Renal cortex interstitium (tissue), 11 donors: ENCODE data around the gene TMEM255B. TPM values are rescaled to one million over a fixed set of nuclear protein-coding genes. Genes with fewer than 3 reads are reported as not detected.
A peak's percentile ranks its signal among the peaks of the same experiment; 100 is the strongest.

Source experiments
- DNase-seq, 11 donors: peaks; one replicate each; pipeline ENCODE4 v3.0.0-alpha.2; 2013; ENCODE audit warnings: low read depth in 9 of 11, low spot score in 4 of 11; ENCODE audit errors: extremely low read depth in 1 of 11
- polyA plus RNA-seq, 3 donors: library from polyadenylated mRNA; unstranded; fragments of 120-200 nt; gene quantifications; one replicate each; pipeline ENCODE4 v1.2.1, GENCODE V29; 2013; ENCODE audit not compliant: insufficient read length in 3 of 3

Gene TMEM255B
- polyA plus RNA-seq, 3 donors, result 4.9 to 10.7 (median 7.0) TPM

DNA sequence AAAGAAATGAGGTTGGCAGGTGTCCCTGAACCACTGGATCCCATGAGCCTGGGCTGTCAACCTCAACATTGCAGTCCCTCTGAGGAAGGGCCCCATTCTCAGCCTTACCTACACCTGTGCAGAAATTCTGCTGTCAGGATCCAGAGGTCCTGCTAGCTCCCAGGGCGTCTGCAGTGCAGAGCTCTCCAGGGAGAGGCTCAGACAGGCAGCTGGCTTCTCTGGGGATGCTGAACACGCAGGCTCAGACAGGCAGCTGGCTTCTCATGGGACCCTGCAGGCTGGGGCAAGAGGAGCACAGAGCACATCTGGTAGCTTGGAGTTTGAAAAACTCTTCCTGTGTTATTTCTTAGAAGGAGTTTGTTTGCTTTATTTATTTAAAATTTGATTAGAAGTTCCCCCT, 50.9 kb downstream of the TMEM255B start:
- no peak for DNase-seq

DNA sequence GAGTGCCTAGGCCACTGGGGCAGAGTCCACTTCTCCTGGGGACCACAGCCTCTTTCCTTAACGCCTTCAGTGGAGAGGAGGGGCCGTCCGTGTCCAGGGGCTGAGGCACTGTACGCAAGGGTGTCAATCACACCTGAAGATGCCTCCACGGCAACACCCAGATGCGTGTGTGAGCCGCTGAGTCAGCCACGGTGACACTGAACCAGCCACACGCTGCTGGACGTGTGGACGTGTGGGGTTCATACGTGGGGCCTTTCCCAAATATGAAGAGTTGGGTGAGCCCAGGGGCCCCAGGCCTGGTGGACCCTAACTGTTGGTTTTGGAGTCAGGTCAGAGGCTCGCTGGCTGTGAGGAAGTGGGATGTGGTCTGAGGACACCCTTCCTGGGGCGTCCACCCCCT, 51.6 kb downstream of the TMEM255B start:
- DNase-seq, result no peak

DNA sequence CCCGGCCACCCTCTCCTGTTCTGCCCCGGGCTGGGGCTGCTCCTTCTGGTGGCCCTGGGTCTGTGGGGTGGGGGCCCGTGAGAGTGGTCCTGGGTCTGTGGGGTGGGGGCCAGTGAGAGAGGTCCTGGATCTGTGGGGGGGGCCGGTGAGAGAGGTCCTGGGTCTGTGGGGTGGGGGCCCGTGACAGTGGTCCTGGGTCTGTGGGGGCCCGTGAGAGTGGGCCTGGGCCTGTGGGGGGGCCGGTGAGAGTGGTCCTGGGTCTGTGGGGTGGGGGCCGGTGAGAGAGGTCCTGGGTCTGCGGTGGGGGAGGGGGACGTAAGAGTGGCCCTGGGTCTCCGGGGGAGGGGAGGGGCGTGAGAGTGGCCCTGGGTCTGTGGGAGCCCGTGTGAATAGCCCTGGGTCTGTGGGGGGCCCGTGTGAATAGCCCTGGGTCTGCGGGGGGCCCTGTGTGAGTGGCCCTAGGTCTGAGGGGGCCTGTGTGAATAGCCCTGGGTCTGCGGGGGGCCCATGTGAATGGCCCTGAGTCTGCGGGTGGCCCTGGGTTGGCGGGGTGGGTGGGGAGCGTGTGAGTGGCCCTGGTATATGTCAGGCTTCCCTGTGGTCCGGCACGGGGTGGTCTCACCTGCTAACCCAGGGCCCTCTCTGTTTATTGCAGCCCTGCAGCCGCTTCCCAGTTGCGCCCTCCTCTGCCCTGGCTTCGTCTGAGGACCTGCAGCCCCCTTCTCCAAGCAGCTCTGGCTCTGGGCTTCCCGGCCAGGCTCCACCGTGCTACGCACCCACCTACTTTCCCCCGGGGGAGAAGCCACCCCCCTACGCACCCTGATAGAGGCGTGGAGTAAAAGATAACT, 52.3 kb downstream of the TMEM255B start:
- DNase-seq, result no peak

DNA sequence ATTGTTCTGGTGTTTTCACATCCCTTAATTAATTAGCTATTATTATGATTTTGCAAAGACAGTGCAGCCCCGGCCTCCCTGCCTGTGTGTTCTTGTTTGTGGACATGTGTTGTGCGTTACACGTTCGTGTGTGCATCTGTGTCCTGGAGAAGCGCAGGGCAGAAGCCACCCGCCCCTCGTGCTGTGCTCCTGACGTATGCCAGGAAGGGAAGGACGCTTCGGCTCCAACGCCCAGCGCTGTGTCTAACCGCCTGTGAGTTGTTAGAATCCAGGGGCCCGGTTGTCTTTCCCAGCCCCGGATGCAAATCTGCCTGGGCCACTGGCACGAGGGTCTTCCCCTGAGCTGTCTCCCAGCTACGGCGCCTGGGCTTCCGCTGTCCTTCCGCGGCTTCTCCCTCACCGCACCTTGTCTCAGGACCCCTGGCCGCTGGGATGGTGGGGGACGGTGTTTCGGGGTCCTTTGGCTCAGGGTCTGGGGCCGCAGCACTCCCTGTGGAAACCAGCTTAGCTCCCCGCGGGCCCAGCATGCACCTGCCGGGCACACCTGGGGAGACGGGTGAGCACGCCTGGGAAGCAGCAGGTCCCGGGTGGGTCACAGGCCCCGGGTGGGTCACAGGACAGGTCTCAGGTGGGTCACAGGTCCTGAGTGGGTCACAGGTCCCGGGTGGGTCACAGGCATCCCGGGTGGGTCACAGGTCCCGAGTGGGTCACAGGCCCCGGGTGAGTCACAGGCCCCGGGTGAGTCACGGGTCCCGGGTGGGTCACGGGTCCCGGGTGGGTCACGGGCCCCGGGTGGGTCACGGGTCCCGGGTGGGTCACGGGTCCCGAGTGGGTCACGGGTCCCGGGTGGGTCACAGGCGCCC, 53.4 kb downstream of the TMEM255B start:
- no peak for DNase-seq

DNA sequence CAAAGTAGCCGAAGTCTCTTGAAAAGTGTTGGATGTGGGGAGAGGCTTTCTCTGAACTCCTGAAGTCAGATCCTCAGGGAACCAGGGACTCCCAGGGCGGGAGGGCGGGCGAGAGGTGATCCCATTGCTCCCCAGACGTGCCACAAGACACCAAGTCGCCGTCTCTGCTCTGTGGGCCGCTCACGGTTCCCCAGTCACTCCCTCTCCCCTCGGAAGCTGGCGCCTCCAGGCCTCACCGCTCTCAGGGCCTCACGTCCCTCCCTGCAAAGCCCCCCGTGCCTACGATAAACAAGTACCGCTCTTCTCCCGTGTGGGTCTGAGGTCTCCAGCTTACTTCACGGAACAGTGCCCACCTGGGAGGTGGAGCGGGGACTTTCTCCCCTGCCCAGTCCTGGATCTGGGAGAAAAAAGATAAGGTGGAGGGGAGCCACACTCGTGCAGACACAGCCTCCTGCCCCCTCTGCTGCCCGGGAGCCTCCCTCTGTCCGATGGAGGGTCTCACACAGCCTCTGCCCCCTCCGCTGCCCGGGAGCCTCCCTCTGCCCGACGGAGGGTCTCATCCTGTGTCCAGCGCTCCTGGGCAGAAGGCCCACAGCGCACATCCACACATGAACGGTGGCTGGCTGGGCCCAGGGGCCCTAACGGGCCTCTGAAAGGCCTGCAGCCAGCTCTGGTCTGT, 54.2 kb downstream of the TMEM255B start:
- DNase-seq, result no peak

DNA sequence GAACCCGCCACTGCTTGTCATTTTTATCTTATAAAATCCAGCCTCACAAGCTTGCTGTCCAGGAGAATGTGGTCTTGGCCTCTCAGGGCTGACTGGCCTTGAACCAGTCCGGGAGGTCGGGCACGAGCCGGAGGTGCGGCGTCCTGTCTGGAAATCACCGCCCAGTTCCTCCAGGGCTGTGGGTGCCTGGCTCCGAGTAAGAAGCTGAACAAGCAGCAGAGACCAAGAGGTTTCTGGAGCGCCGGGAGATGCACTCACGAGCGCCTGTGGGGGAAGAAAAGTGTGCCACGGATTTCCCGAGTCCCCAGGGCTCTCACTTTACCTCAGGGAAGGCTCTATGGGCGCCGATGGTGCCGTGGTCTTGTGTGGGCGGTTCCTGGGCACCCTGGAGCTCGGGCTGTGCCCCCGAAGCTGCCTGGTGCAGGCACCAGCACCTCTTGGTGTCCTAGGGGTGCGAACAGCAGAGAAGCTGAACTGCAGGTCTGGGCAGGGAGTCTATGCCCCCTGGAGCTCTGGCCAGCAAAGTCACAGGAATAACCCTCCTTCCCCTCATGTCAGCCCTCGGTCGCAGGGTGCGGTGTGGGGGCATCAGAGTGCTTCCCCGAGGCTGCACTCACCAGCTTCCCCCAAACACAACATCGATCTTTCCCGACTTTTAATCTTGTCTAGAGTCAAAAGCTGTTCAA, 54.9 kb downstream of the TMEM255B start:
- DNase-seq, result no peak

DNA sequence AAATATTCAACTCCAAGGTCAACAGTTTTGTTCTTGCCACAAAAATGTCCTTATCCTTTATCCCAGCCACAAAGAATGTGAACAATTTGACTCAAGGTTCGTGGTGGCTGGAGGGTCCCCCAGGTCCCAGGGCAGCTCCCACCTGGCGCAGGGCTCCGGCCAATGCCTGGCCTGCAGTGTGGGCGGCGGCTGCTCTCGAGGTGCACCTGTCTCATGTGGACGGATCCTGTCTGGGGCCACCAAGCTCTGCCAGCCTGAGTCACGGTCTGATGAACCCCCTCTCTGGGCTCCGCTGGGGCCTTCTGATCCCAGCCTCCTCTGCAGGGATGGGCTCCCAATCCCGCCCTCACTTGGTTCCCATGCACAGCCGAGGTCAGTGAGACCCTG, 55.4 kb downstream of the TMEM255B start:
- no peak for DNase-seq

DNA sequence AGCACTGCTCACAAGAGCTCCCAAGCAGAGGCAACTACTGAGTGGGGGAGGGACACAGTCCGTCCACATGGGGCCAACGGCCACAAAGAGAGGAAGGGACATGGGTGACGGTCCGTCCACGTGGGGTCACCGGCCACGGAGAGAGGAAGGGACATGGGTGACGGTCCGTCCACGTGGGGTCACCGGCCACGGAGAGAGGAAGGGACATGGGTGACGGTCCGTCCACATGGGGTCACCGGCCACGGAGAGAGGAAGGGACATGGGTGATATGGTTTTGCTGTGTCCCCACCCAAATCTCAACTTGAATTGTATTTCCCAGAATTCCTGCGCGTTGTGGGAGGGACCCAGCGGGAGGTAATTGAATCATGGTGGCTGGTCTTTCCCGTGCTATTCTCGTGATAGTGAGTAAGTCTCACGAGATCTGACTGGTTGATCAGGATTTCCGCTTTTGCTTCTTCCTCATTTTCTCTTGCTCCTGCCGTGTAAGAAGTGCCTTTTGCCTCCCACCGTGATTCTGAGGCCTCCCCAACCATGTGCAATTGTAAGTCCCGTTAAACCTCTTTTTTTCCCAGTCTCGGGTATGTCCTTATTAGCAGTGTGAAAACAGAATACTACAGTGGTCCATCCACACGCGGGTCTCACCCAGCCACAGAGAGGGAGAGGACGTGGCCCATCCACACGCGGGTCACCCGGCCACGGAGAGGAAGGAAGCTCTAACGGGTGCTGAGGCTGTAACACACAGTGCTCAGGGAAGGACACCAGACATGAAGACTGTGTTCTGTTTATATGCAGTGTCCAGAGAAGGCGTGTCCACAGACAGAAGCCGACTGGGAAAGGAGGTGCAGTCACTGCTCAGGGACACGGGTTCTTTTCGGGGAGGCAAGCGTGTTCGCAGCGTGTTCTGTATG, 56.4 kb downstream of the TMEM255B start:
- DNase-seq, result no peak

DNA sequence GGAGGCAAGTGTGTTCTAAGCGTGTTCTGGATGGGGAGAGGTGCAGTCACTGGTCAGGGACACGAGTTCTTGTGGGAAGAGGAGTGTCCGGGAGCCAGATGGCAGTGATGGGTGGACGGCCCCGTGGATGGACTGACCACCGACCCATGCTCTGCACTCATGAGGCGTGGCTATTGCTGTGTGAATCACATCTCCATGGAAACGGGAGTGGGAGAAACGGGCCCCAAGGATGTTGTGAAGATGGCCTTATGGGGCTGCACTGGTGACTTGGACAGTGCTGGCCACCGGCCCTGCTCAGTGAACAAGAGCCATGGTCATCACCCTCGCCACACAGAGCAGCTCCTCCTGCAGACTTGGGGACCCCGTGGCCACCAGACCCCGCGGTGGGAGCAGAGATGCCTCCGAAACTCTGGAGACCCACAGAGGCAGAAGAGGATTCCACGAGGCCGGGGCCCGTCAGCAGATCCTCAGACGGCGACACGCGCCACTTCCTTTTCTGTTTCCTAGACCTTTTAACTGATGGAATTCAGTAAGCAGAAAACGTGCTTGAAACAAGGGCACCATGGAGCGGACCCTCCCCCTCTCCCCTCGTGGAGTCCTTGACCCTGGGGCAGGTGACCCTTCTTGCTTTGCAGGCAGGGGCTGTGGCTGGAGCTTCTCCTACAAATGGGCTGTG, 57.4 kb downstream of the TMEM255B start:
- DNase-seq, result no peak

DNA sequence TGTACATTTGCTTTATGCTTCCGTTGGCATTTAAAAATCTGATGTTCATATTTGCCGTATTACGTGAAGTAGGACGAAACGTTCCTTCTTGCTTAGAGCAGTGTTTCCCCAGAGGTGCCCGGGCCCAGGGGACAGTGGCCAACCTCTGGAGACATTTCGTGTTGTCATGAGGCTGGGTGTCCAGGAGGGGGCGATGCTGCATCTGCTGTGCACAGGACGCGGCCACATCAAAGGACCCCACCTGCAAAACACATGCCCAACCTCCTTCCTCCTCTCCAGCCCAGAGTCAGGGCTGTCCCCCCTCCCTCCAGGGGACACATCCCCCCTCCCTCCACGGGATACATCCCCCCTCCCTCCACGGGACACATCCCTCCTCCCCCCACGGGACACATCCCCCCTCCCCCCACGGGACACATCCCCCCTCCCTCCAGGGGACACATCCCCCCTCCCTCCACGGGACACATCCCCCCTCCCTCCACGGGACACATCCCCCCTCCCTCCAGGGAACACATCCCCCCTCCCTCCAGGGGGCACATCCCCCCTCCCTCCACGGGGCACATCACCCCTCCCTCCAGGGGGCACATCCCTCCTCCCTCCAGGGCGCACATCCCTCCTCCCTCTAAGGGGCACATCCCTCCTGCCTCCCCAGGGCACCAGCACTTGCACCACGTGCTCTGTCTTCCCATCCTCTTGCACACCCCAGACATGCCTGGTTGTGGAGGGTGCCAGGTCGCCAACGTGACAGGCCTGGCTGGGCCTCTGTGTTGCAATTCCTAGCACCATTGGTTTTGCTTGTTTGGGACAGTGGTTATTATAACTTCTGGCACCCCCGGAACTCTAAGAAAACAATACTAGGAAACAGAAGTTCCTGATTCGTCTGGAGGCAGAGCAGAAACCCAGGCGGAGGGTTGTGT, 58.2 kb downstream of the TMEM255B start:
- peak in 10 of 11 donors; percentile 42 to 83 (median 73) for DNase-seq

DNA sequence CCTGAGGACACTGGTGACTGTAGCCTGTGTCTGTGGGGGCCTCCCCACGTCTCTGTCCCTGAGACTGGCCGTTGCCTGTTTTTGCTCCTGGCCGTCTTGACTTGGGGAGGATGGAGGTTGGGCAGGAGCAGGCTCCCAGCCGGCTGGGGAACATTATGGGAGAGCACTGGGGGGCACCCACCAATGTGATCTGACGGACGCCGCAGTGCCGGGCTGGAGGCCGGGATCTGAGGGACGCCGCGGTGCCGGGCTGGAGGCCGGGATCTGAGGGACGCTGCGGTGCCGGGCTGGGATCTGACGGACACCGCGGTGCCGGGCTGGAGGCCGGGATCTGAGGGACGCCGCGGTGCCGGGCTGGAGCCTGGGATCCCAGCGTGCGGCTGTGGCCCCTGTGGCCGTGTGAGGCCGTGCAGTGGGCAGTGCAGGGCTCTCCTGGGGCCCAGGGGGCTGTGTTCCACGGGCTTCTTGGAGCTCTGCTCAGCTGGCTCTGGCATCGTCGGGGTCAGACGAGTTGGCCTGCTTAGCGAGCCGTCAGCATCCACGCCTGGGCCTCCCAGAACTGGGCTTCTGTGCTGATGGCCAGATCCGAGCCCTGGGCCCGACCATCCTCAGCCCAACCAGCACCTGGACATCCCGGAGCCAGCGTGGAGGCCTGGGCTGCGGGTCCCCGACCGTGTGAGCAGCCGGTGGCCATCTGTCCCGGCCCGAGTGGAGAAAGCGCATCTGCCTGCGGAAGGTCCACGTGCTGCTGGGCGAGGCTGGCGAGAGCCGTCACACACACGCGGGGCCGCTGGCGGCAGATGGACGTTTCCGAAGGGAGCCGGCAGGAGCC, 59.0 kb downstream of the TMEM255B start:
- no peak for DNase-seq

DNA sequence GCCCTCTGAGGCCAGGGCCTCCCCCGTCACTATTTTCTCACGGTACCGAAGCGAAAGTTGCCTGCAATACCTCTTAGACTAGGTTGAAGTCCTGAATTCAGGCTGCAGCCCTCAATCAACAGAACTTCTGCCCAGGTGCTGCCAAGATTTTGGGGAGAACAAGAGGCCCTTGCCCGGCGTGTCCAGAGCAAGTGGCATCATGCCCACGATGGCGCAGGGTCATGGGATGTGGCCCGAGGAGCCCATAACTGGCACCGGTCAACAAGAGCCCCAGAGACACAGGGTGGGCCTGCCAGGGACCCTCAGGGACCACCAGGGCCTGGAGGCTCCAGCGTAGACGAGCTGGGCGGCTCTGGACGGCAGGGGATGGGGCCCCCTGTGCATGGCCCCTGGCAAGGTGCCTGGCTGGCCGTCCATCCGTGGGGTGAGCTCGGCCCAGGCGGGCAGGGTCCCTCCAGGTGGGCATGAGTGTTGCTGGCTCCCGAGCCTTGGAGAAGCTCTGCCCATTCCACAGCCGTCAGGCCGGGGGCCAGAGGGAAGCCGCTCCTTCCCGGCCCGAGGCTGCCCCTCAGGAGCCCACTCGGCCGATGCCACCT, 59.8 kb downstream of the TMEM255B start:
- no peak for DNase-seq

DNA sequence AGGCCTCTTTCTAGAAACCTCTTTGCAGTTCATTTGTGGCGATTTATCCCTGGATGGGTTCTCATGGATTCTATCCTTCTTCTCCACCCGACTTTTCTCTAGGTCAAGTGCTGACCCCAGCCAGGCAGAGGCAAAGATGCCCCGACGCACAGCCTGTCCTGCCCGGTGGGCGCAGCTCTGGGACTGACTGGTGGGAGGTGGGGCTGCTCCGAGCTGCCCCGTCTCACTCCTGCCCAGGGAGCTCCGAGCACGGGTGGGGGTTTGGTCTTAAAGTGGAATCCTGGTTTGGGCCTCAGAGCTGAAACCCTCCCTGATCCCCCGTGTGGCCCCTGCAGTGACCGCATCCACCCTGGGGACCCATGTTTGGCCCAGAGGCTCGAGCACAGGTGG, 60.3 kb downstream of the TMEM255B start:
- DNase-seq, result no peak

DNA sequence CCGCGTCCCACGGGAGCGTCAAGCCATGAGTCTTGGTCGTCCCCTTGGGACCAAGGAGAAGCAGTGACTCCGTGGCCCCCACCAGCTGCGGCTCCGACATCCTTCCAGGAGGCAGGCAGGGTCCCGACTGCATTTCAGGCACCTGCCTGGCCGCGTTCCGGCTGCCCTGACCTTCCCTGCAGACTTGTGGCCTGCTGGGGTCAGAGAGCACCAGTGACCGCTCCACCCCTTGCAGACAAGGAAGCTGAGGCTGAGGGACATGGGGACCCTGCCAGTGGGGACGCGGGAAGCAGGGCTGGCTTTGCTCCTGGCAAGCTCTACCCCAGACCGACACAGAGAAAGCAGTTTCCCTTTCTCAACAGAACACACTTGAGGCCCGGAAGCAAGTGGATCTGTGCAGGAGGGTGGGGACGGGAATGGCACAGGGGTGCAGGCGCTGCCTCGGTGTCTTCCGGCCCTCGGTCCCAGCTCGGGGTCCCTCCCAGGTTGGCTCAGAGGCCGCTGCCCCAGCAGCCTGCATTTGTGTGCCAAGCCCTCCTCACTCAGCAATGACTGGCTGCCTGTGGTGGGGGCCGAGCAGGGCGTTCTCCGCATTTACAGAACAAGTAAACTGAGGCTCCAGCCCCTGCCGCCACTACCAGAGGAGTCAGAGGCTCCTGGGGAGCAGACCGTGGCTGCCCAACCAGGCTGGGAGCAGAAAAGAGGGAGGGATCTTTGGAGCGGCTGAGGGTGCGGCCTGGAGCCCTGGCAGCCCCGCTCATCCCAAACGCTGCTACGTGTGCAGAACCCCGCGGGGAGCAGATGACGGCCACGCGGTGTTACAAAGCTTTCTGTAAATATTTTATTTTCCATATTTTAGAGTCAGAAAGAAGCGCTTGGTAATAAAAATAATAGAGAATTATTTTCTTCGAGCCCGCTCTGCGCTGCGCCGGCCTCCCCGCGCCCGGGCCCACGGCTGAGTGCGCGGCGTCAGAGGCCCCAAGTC, 61.0 kb downstream of the TMEM255B start:
- no peak for DNase-seq
